ENCODE data around the gene EGFL8. TPM values are rescaled to one million over a fixed set of nuclear protein-coding genes. Genes with fewer than 3 reads are reported as not detected.

EGFL8 gene
- total and polyA plus RNA-seq, 9 of the 15 experiments (the other 6 are each of a cell fraction or from before 2014, with no cell fraction given), result 2.2 to 47.4 (median 14.2) TPM

GRCh38 chr6:32127717-32128592 is 36.4 kb upstream of the EGFL8 start, which contains the start of gene ATF6B:
Gene ATF6B (minus strand): TSS chr6:32128246. CDS start chr6:32128207, 39 bp downstream.
- H3K9ac ChIP-seq (ENCODE audit: insufficient read depth in 1 of 2, low read depth in 2 of 2, low read length in 2 of 2), result peak within 1 kb of the TSS; percentile 90 to 94
- H3K4me2 ChIP-seq (ENCODE audit: insufficient read depth, low read length), result peak within 1 kb of the TSS; percentile 99
- peak within 1 kb of the TSS; percentile 86 for H3K27ac ChIP-seq (ENCODE audit: extremely low read depth, low read depth, low read length)
- FAIRE-seq, result peak; percentile 98
- CTCF ChIA-PET (ENCODE audit: low intra/inter-chr PET ratio), result interaction anchor here (0.8 to 1.1 kb wide), 2 partner anchors 9 to 26 kb away, joined by 3 to 4 read pairs; partner anchors contain the start of gene PPT2
- peak within 1 kb of the TSS; percentile 91 for H3K4me3 ChIP-seq
- BruUV-seq (replicated peaks), result TSS peak; percentile 34
- POLR2A ChIA-PET, result interaction anchor here (0.6 to 3.9 kb wide), 14 partner anchors 9 to 293 kb away, joined by 3 to 20 read pairs (median 6); partner anchors contain the start of gene RNF5
- ATAC-seq, result peak; percentile 88
- peaks cover 39% of the 10 kb centered on the region for H3K79me2 ChIP-seq (ENCODE audit: control insufficient read depth, insufficient read depth, low read length)
- peak; percentile 97 to 100 (median 98) for DNase-seq (ENCODE audit: extremely low read depth in 1 of 4, low spot score in 3 of 4)
- in situ Hi-C loops (cut with MboI), result no loop called here
- H2AFZ ChIP-seq (ENCODE audit: low read depth, low read length), result peak within 1 kb of the TSS; percentile 94
- no peaks in the 10 kb centered on the region for H3K27me3 ChIP-seq (ENCODE audit: control insufficient read depth in 2 of 2, insufficient read depth in 2 of 2, low read length in 2 of 2)
- H3K36me3 ChIP-seq (ENCODE audit: control insufficient read depth, insufficient read depth, low read length), result peaks cover 39% of the 10 kb centered on the region; the same call in 2 of the 3 replicates
- no peaks in the 10 kb centered on the region for H4K20me1 ChIP-seq (replicated peaks; ENCODE audit: control insufficient read depth, insufficient read depth, low read length)
- peaks cover 31 to 32% of the 10 kb centered on the region in 2 experiments for H3K4me1 ChIP-seq (replicated peaks in 1 of 2; ENCODE audit: control insufficient read depth in 2 of 2, insufficient read depth in 2 of 2, low read length in 2 of 2)
- WGBS (ENCODE audit: insufficient coverage, low coverage, missing lambda C conversion rate), result under 1% methylated on average over 44 of the region's 44 CpGs
- intact Hi-C loops (cut with micrococcal nuclease), result loop anchor here (2.0 kb wide), 1 partner anchor 389 kb away; no protein-coding TSS in a partner anchor
- H3K9me3 ChIP-seq (replicated peaks; ENCODE audit: control insufficient read depth, insufficient read depth, low read depth, low read length), result no peaks in the 10 kb centered on the region
- H3K9me1 ChIP-seq (ENCODE audit: control insufficient read depth, insufficient read depth, low read length), result no peaks in the 10 kb centered on the region
- TF ChIP-seq RBM14 (IDR thresholded peaks at IDR 0.05; ENCODE audit: borderline replicate concordance, insufficient read depth, low read depth, low read length) (no peak), MTA2 (IDR thresholded peaks at IDR 0.05; ENCODE audit: low read depth) (no peak), KLF16 (IDR thresholded peaks at IDR 0.05) (no peak), MCM2 (IDR thresholded peaks at IDR 0.05; ENCODE audit: low read depth) (no peak), TCFL5 (CRISPR knock-in tag; conservative IDR thresholded peaks at IDR 0.05) (no peak), BCL6 (CRISPR knock-in tag; IDR thresholded peaks at IDR 0.05) (no peak), HDAC8 (tag; IDR thresholded peaks at IDR 0.05) (no peak), TFAM (CRISPR knock-in tag; conservative IDR thresholded peaks at IDR 0.05) (no peak), ZNF253 (CRISPR knock-in tag; conservative IDR thresholded peaks at IDR 0.05) (no peak), KAT7 (CRISPR knock-in tag; IDR thresholded peaks at IDR 0.05; ENCODE audit: borderline replicate concordance) (peak; percentile 86; the same call in 1 of the 2 replicates), TSHZ1 (CRISPR knock-in tag; IDR thresholded peaks at IDR 0.05) (no peak), U2AF2 (optimal IDR thresholded peaks at IDR 0.05; ENCODE audit: low read depth, low read length) (no peak), ZNF354B (CRISPR knock-in tag; IDR thresholded peaks at IDR 0.05) (no peak), ZNF41 (CRISPR knock-in tag; conservative IDR thresholded peaks at IDR 0.05) (no peak), ARID1B (IDR thresholded peaks at IDR 0.05) (peak; percentile 22), THRAP3 (IDR thresholded peaks at IDR 0.05; ENCODE audit: borderline replicate concordance) (no peak; the same call in 1 of the 2 replicates), TRIM24 (IDR thresholded peaks at IDR 0.05) (peak in 1 of 2 experiments; percentile 13; a peak in 1 of 4 replicates), HSF4 (CRISPR knock-in tag; IDR thresholded peaks at IDR 0.05; ENCODE audit: borderline replicate concordance) (no peak), ATF2 (CRISPR knock-in tag; IDR thresholded peaks at IDR 0.05) (no peak)

Data from K562 (cell line).